HEK293 (cell line): ENCODE data around the gene VCL.

Experiments
- BCL11A ChIP-seq: fragments of 450-650 bp; formaldehyde crosslinking; IDR thresholded peaks from 2 replicates; pipeline ENCODE4 v1.5.1; 2016; ENCODE audit warnings: low read depth, missing biosample characterization, missing genetic modification characterization
- CTCF ChIP-seq: fragments of 450-650 bp; formaldehyde crosslinking; IDR thresholded peaks from 2 replicates; pipeline ENCODE4 v1.5.1; 2016; ENCODE audit warnings: missing biosample characterization, missing genetic modification characterization
- PRDM6 ChIP-seq: fragments of 450-650 bp; formaldehyde crosslinking; IDR thresholded peaks from 2 replicates; pipeline ENCODE4 v1.5.1; 2017; ENCODE audit warnings: missing biosample characterization, missing genetic modification characterization
- SALL2 ChIP-seq: fragments of 450-650 bp; formaldehyde crosslinking; IDR thresholded peaks from 2 replicates; pipeline ENCODE4 v1.5.0; 2017; ENCODE audit warnings: missing biosample characterization, mild to moderate bottlenecking, missing genetic modification characterization, borderline replicate concordance
- ZBTB21 ChIP-seq: fragments of 450-650 bp; formaldehyde crosslinking; IDR thresholded peaks from 2 replicates; pipeline ENCODE4 v1.5.1; 2017; ENCODE audit warnings: missing biosample characterization, missing genetic modification characterization
- ZNF140 ChIP-seq: fragments of 450-650 bp; formaldehyde crosslinking; IDR thresholded peaks from 2 replicates; pipeline ENCODE4 v1.5.1; 2016; ENCODE audit warnings: missing biosample characterization, missing genetic modification characterization
- ZNF704 ChIP-seq: fragments of 450-650 bp; formaldehyde crosslinking; IDR thresholded peaks from 2 replicates; pipeline ENCODE4 v1.5.1; 2016; ENCODE audit warnings: missing biosample characterization, missing genetic modification characterization
- ZSCAN16 ChIP-seq: fragments of 450-650 bp; formaldehyde crosslinking; IDR thresholded peaks from 2 replicates; pipeline ENCODE4 v1.5.1; 2016; ENCODE audit warnings: missing biosample characterization, missing genetic modification characterization

GRCh38 chr10:74049955-74050354 is 52.0 kb downstream of the VCL start:
- TF ChIP-seq ZBTB21 (no peak), ZNF704 (no peak), SALL2 (no peak), BCL11A (tag by site-specific recombination) (no peak), CTCF (tag by site-specific recombination) (no peak), ZSCAN16 (no peak), ZNF140 (tag by site-specific recombination) (no peak), PRDM6 (tag by site-specific recombination) (no peak)
